ENCODE measurements around the gene PHLDB3.
"Not testable (repeated sequence)": the region's sequence is repeated elsewhere in the genome, so short reads cannot be mapped to it uniquely, and the experiment has no call there.

The PHLDB3 gene

GRCh38 chr19:43548706-43549105, 44.2 kb upstream of the PHLDB3 start:
- H3K36me3 ChIP-seq (replicated peaks): peaks cover 24% of the 10 kb centered on the region
- in situ Hi-C loops (cut with HindIII; ENCODE audit: low pct_ligation_motif_present, low sequenced_read_pairs): no loop called here
- DNase-seq: no peak
- H3K4me3 ChIP-seq (ENCODE audit: low read depth, low read length): no peak overlapping the region
- no peak for TF ChIP-seq CTCF (IDR thresholded peaks at IDR 0.05; ENCODE audit: low read depth, low read length, missing control alignments)
- no peak overlapping the region for H3K27ac ChIP-seq
- no peaks in the 10 kb centered on the region for H3K27me3 ChIP-seq (replicated peaks)

DNA sequence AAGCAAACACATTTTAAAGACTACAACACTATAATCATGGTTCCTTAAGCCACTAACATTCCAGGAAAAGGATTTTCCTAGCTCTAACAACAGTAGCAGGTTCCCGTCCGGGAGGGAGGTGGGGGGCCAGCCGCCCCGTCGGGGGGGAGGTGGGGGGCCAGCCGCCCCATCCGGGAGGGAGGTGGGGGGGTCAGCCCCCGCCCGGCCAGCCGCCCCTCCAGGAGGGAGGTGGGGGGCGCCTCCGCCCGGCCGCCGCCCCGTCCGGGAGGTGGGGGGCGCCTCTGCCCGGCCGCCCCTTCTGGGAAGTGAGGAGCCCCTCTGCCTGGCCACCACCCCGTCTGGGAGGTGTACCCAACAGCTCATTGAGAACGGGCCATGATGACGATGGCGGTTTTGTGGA, 43.4 kb upstream of the PHLDB3 start:
- in situ Hi-C loops (cut with HindIII; ENCODE audit: low pct_ligation_motif_present, low sequenced_read_pairs); DNase-seq; H3K27ac ChIP-seq; H3K27me3 ChIP-seq (replicated peaks); H3K4me3 ChIP-seq (ENCODE audit: low read depth, low read length): not testable (repeated sequence)
- H3K36me3 ChIP-seq (replicated peaks): peaks cover 23% of the 10 kb centered on the region

DNA sequence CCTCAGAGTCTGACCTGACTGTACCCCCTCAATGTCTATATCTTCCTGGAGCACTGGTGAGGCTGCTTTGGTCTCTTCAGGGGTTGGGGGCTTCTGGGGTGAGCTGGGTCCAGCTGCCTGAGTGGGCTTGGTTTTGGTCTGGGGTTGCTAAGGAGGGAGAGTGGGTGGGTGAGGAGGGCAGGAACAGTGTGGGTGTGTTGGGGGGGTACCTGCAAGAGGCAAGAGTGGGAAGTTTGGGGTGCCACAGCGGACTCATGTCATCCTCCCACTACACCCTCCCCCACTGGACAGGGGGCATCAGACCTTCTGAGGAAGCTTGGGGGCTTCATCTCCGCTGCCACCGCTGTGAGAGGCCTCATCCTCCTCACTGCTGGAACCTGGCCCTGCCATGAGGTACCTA, 42.0 kb upstream of the PHLDB3 start:
- in situ Hi-C loops (cut with HindIII; ENCODE audit: low pct_ligation_motif_present, low sequenced_read_pairs): no loop called here
- H3K27me3 ChIP-seq (replicated peaks): no peaks in the 10 kb centered on the region
- DNase-seq: no peak
- H3K4me3 ChIP-seq (ENCODE audit: low read depth, low read length): no peak overlapping the region
- TF ChIP-seq CTCF (IDR thresholded peaks at IDR 0.05; ENCODE audit: low read depth, low read length, missing control alignments): no peak
- peaks cover 16% of the 10 kb centered on the region for H3K36me3 ChIP-seq (replicated peaks)
- H3K27ac ChIP-seq: no peak overlapping the region

- Histone ChIP-seq H3K36me3 (replicated peaks) (peaks cover 10% of the 10 kb centered on the region), H3K27me3 (replicated peaks) (no peaks in the 10 kb centered on the region), H3K27ac (no peak overlapping the region), H3K4me3 (ENCODE audit: low read depth, low read length) (no peak overlapping the region)
- DNase-seq: no peak
- in situ Hi-C loops (cut with HindIII; ENCODE audit: low pct_ligation_motif_present, low sequenced_read_pairs): no loop called here
- TF ChIP-seq CTCF (IDR thresholded peaks at IDR 0.05; ENCODE audit: low read depth, low read length, missing control alignments): no peak
Observed at GRCh38 chr19:43545981-43546380, 41.4 kb upstream of the PHLDB3 start.

DNA sequence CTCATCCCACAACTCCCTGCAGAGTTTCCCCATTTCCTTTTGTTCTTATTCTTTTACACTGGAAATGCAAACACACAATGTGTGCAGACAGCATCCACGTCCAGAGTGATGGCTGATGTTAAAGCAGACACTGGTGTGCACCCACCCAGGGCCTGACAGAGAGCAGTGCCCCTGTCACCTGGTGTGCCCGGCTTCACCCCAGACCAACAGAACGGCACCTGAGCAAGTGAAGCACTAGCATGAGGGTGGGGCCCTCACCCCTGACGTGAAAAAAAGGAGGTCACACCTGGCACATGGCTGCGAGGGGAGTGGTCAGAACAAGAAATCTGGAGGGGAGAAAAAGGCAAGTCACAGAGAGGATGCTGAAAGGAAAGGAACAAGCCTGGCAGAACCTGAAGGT, 40.7 kb upstream of the PHLDB3 start:
- H3K4me3 ChIP-seq (ENCODE audit: low read depth, low read length): no peak overlapping the region
- in situ Hi-C loops (cut with HindIII; ENCODE audit: low pct_ligation_motif_present, low sequenced_read_pairs): no loop called here
- H3K27me3 ChIP-seq (replicated peaks): no peaks in the 10 kb centered on the region
- DNase-seq: no peak
- H3K36me3 ChIP-seq (replicated peaks): peaks cover 6% of the 10 kb centered on the region
- TF ChIP-seq CTCF (IDR thresholded peaks at IDR 0.05; ENCODE audit: low read depth, low read length, missing control alignments): no peak
- no peak overlapping the region for H3K27ac ChIP-seq

GRCh38 chr19:43544077-43544476, 39.5 kb upstream of the PHLDB3 start:
- in situ Hi-C loops (cut with HindIII; ENCODE audit: low pct_ligation_motif_present, low sequenced_read_pairs): no loop called here
- Histone ChIP-seq H3K36me3 (replicated peaks) (peaks cover 10% of the 10 kb centered on the region), H3K4me3 (ENCODE audit: low read depth, low read length) (no peak overlapping the region), H3K27ac (no peak overlapping the region), H3K27me3 (replicated peaks) (no peaks in the 10 kb centered on the region)
- no peak for TF ChIP-seq CTCF (IDR thresholded peaks at IDR 0.05; ENCODE audit: low read depth, low read length, missing control alignments)
- no peak for DNase-seq
